Stimulated activated CD8-positive, alpha-beta memory T cell treated with anti-CD3 and anti-CD28 coated beads, Interleukin-2, amount 100 ng/mL, for 48 hours (primary cell): ENCODE results near the gene AKR1D1.
"Not testable (repeated sequence)": the region's sequence is repeated elsewhere in the genome, so short reads cannot be mapped to it uniquely, and the experiment has no call there.

ENCODE experiments used
- DNase-seq, 2 donors: peaks; one replicate each; pipeline ENCODE4 v3.0.0-alpha.2; 2020; ENCODE audit warnings: low read depth in 2 of 2

The AKR1D1 gene

DNA sequence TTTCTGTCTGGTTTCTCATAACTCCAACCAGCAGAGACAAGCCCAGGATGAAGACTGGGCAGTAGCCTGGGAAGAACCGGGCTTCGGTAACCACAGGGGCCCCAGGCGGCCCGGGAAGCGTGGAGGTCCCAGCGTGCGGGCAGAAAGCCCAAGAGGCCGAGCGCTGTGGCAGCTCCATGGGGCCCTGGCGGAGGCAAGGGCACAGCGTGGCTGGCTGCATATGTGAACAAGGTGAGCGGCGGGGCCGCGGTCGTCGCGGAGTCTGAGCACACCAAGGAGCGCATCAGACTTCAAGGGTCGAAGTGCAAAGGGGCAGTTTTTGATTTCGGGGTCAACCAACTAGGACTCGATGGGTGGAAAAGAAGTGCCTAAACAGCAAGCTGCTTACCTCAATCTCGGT lies 45.9 kb downstream of the AKR1D1 start:
- DNase-seq = no peak

DNA sequence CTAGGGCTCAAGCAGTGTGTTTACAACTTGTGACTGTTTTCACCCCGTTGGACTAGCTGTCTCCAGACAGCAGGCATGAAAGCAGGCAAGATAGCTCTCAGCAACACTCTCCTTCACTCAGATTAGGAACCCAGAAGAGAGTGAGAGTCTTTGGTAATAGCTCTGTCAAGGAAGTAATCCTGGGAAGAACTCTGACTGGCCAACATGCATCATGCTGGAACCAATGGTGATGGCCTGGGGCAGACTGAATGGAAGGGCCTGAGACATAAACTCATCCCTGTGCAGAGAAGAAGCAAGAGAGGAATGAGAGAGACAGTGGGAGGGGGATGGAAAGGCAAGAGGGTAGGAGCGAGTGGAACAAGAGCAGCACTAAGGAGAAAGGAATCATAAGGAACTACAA lies 48.9 kb downstream of the AKR1D1 start:
- DNase-seq = no peak

DNA sequence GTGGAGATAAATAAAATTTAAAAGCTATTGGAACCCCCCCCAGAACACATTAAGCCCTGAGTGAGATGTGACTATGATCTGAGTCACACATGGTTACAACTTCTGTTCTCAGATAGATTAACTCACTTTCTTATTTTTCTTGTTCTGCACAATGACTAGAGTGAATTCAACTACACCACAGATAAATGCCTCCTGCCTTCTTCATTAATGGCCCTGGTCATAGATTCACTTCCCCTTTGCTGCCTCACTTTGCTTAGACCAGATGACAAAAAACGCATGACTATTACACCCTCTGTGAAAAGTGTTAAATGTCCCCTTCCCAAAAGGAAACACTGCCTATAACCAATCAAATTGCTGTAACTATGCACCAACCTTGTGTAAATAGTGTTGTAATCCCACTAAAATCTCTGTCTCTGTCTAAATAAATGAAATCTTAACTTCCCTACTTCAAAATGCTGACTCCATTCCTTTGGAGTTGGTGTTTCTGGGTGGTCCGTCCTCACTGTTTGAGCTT lies 49.4 kb downstream of the AKR1D1 start:
- DNase-seq = no peak

GRCh38 chr7:138126928-138127327 lies 50.7 kb downstream of the AKR1D1 start:
- DNase-seq = no peak

DNA sequence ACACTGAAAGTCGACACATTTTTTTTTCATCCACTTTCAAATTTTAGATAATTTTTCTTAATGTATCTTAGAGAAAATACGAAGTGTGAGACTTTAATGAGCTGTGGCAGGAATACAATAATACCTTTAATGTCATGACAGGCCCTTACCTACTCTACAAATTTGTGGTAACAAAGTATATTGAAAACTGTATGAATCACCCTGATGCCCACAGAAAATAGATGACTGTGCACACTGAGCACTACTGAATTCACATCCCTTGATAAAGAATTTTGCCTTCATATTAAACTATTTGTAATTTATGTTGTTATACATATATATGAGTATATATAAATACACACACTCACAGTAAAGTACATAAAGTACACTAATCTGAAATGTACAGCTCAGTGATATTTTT lies 51.7 kb downstream of the AKR1D1 start:
- no peak for DNase-seq

GRCh38 chr7:138129551-138130165 lies 53.4 kb downstream of the AKR1D1 start:
- DNase-seq = no peak

DNA sequence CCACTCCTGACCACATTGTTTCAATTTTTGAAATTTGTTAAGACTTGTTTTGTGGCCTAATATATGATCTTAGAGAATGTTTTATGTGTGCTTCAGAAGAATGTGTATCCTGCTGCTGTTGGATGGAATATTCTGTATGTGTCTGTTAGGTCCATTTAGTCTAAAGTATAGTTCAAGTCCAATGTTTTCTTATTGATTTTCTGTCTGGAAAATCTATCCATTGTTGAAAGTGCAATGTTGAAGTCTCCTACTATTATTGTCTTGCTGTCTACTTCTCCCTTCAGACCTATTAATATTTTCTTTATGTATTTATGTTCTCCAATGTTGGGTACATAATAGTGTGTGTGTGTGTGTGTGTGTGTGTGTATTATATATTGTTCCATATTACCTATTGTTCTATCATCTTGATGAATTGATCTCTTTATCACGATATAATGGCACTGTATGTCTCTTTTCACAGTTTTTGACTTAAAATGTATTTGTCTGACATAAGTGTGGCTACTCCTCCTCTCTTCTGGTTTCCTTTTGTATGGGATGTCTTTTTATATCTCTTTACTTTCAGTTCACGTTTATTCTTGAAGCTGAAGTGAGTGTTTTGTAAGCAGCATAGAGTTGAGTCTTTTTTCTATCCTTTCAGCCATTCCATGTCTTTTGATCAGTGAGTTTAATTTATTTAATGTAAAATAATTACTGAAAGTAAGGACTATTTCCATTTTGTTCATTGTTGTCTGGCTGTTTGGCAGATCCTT lies 61.3 kb downstream of the AKR1D1 start:
- no peak for DNase-seq

DNA sequence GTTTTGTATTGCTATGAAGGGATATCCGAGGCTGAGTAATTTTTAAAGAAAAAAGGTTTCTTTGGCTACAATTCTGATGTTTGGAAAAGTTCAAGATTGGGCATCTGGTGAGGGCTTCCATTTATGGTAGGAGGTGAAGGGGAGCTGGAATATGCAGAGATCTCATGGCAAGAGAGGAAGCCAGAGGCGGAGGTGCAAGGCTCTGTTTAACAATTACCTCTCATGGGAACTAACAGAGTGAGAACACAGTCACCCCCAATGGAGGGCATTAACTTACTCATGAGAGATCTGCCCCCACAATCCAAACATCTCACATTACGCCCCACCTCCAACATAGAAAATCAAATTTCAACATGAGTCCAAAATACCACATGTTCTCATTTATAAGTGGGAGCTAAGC lies 62.0 kb downstream of the AKR1D1 start:
- no peak for DNase-seq

- DNase-seq = no peak
Observed at GRCh38 chr7:138142583-138143201, 66.4 kb downstream of the AKR1D1 start.

DNA sequence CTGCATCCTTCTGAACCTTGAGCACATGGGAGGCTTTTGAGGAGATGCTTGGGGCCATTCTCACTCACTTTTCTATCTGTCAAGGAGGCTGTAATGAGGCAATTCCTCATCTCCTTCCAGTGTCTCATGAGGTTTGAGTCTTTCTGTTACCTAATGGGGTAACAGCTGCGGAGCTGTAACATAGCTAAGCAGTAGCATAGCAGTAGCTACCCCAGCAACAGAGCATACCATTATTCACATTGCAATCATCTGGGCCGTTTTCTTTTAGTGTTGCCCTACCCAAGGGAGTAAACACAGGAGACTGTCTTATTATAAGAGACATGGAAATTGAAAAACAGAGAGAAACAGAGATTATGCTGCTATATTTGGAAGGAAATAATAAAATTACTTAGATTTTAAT lies 68.7 kb downstream of the AKR1D1 start:
- no peak for DNase-seq

- not testable (repeated sequence) for DNase-seq
Observed at GRCh38 chr7:138146221-138146620, 70.0 kb downstream of the AKR1D1 start.

GRCh38 chr7:138146757-138147734 lies 70.8 kb downstream of the AKR1D1 start:
- not testable (repeated sequence) for DNase-seq

DNA sequence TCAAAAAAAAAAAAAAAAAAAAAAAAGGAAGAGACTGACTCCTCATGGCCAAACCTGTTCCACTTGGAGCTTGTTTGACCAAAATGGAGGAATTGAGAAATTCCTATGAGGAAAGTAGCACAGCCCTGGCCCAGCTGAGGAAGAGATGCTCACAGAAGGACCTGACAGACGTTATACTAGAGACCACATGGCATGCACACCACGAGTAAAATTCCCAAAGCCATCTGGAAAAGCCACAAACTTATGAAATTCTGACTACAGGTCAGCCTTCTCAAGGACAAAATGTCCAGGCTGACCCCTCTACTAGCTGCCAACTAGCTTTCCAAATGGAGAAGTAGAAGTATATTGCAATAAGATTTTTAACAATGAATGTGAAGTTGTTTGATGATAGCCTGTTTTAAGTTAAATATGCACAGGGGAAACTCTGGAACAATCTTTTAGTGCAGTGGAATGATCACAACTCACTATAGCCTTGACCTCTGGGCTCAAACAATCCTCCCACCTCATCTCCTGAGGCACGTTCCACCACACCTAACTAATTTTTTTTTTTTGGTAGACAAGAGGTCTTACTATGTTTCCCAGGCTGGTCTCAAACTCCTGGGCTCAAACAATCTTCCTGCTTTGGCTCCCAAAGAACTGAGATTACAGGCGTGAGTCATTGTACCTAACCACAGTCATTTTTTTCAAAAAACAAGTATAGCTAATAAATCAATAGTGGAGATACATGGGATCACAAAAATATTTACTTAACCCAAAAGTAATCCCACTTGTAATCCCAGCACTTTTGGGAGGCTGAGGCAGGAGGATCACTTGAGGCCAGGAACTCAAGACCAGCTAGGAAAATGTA lies 75.7 kb downstream of the AKR1D1 start:
- no peak for DNase-seq

DNA sequence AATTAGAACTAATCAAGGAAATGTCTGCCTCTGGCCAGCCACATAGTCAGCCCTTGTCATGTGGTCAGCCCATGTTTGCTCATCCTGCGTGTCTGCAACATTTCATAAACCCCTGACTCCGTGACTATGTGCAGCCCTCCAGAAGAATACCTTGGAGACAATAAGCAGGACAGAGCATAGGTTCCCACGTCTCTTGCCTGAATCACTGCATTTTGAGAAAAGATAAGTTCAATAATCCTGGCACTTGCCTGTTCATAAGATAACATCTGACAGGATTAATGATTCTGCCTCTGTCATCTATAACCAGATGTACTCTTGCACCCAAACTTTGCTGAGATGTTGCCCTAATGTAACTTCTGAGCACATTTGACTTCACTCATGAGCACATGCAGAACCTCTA lies 78.4 kb downstream of the AKR1D1 start:
- no peak for DNase-seq

DNA sequence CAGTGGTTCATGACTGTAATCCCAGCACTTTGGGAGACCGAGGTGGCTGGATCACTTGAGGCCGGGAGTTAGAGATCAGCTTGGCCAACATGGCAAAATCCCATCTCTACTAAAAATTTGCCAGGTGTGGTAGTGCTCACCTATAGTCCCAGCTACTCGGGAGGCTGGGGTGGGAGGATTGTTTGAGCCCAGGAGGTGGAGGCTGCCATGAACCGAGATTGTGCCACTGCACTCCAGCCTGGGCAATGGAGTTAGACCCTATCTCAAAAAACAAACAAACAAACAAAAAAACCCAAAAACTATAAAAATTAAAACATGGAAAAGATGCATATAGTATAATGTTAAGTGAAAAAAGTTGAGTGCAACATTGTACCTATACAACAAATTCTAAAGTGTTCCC lies 81.4 kb downstream of the AKR1D1 start:
- DNase-seq = no peak

DNA sequence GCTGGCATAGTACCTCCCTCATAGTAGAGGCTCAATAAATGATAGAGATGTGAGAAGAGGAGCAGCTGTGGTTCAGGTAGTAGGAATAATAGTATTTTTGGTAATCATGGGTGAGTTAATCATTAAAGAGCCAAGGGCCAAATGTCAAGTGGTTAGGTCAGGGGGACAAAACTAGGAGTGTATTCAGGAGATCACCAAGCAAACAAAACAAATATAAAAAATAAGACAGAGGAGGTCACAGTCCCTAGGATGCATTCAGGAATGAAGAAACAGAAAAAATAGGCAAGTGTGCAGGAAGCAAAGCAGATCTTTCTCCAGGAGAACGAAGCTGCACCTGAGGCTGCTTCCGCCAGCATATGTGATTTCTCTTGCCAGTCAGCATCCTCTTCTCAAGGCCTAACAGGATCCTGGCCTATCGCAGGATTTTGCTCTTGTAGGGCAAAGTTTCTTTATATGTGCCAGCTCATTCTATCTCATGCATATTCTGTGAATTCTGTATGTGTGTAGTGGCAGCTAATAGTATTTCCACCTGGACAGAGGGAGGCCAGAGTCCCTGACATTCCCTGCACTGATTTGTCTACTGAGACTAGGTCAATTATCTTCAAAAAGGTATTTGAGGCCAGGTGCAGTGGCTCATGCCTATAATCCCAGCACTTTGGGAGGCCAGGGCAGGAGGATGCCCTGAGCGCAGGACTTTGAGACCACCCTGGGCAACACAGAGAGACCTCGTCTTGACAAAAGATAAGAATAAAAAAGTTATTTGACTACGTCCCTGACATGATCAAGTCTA lies 82.7 kb downstream of the AKR1D1 start:
- DNase-seq = no peak

DNA sequence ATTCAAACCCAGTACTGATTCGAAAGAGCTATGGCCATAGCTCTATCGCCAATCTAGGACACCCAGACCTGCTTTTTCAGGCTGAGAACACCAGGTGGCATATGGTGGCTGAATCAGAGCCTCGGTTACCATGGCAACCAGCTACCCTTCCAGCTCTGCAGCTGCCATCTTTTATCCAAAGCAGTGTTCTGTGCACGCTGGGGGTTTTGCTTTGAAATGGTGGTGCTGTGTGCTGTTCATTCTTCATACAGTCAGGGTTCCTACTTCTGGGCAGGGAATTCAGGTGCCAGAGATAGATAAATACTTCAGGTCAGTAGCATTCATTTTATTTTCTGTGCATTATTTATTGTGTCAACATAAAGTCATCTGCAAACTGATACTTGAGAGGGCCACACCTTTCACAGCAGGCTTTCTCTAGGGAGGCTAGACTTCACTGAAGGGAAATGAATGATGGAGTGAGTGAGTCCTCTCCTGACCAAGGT lies 85.4 kb downstream of the AKR1D1 start:
- peak; percentile 41 to 50 for DNase-seq

- DNase-seq = no peak
Observed at GRCh38 chr7:138162236-138162635, 86.0 kb downstream of the AKR1D1 start.

GRCh38 chr7:138163800-138164199 lies 87.5 kb downstream of the AKR1D1 start:
- no peak for DNase-seq

GRCh38 chr7:138164804-138165203 lies 88.5 kb downstream of the AKR1D1 start:
- no peak for DNase-seq
